Measurements from ENCODE around the gene JADE1.

- TF ChIP-seq CTCF (IDR thresholded peaks at IDR 0.05) (no peak), POLR2A (IDR thresholded peaks at IDR 0.05) (no peak), EP300 (IDR thresholded peaks at IDR 0.05; ENCODE audit: low read depth) (no peak), POLR2AphosphoS5 (IDR thresholded peaks at IDR 0.05) (no peak)
Observed at GRCh38 chr4:128780688-128781087, 28.8 kb upstream of the JADE1 start.
